OCI-LY7 (cell line): Measurements from ENCODE around the gene PIM2.

Experiments
- CTCF ChIP-seq: fragments of 200-600 bp; sonication (generic); conservative IDR thresholded peaks from 2 replicates; pipeline ENCODE4 v1.5.1; 2014; ENCODE audit warnings: mild to moderate bottlenecking, antibody characterized with exemption, low read length, moderate library complexity, mixed read lengths
- EZH2phosphoT487 ChIP-seq: fragments of 200-600 bp; sonication (generic); IDR thresholded peaks from 2 replicates; pipeline ENCODE4 v1.6.1; 2018; ENCODE audit warnings: low read depth, borderline replicate concordance, mild to moderate bottlenecking, mixed run types, antibody characterized with exemption, low read length, moderate library complexity, mixed read lengths

GRCh38 chrX:48914593-48915493 is 4.0 kb downstream of the PIM2 start:
- TF ChIP-seq CTCF (no peak), EZH2phosphoT487 (no peak)
